Gastrocnemius medialis (tissue), 4 donors: Measurements from ENCODE around the gene CELSR1. TPM values are rescaled to one million over a fixed set of nuclear protein-coding genes. Genes with fewer than 3 reads are reported as not detected.

Experiments
- ATAC-seq, 2 donors: fragments of 150-250 bp; one replicate each; pipeline ENCODE4 v1.9.1; 2016
- DNase-seq, 2 donors: peaks; one replicate each; pipeline ENCODE4 v3.0.0-alpha.2; 2019
- H3K27ac ChIP-seq, 4 donors: fragments of 200-600 bp; sonication (generic); 1 replicate in 1 of 4; 2 replicates in 3 of 4; pipeline ENCODE4 v1.5.1; 2016 to 2018; ENCODE audit warnings: mild to moderate bottlenecking in 2 of 4, moderate library complexity in 1 of 4
- H3K27me3 ChIP-seq, 3 donors: fragments of 200-600 bp; sonication (generic) in 2 of 3; 1 replicate in 1 of 3; 2 replicates in 2 of 3; pipeline versions ENCODE4 v1.5.1 to v1.6.0; 2016 to 2019; ENCODE audit warnings: mild to moderate bottlenecking in 1 of 3, moderate library complexity in 1 of 3
- H3K36me3 ChIP-seq, 2 donors: fragments of 200-600 bp; sonication (generic) in 1 of 2; one replicate each; pipeline ENCODE4 v1.5.1; 2017 to 2018
- H3K4me1 ChIP-seq, 2 donors: fragments of 200-600 bp; sonication (generic) in 1 of 2; one replicate each; pipeline ENCODE4 v1.5.1; 2016 to 2017; ENCODE audit warnings: mild to moderate bottlenecking in 2 of 2
- H3K4me3 ChIP-seq, 4 donors: fragments of 200-600 bp; sonication (generic) in 3 of 4; 1 replicate in 1 of 4; 2 replicates in 3 of 4; pipeline ENCODE4 v1.5.1; 2016 to 2019; ENCODE audit warnings: mild to moderate bottlenecking in 2 of 4
- H3K9me3 ChIP-seq, 3 donors: fragments of 200-600 bp; sonication (generic) in 2 of 3; 1 replicate in 1 of 3; 2 replicates in 2 of 3; pipeline ENCODE4 v1.5.1; 2016 to 2019
- CTCF ChIP-seq, 5 experiments: fragments of 450-650 bp in 3 of 5; fragments of 200-600 bp in 2 of 5; sonication (generic) in 2 of 5; IDR thresholded peaks in 4 of 5; conservative IDR thresholded peaks in 1 of 5; 1 replicate in 4 of 5; 2 replicates in 1 of 5; pipeline ENCODE4 v1.5.1; 2016 to 2019; ENCODE audit warnings: antibody characterized with exemption in 5 of 5, mild to moderate bottlenecking in 3 of 5, moderate library complexity in 3 of 5
- POLR2A ChIP-seq, 2 donors: fragments of 450-650 bp; IDR thresholded peaks; one replicate each; pipeline ENCODE4 v1.6.1; 2017; ENCODE audit warnings: antibody characterized with exemption in 2 of 2, mild to moderate bottlenecking in 2 of 2, moderate library complexity in 2 of 2
- in situ Hi-C, 4 donors: fragments of 200-750 bp; cut with MboI; loops; one replicate each; pipeline versions ENCODE4 v1.15.0 to v1.8.0; 2017; ENCODE audit warnings: low sequenced_read_pairs in 4 of 4
- intact Hi-C: fragments of 100-400 bp; cut with DNase I; formaldehyde crosslinking; loops from one replicate; pipeline ENCODE4 v1.15.1; 2023; ENCODE audit warnings: low total_unique reads
- total RNA-seq, 4 donors: library from RNA; depleted of rRNA; stranded (reverse); fragments of >200 nt; gene quantifications; one replicate each; pipeline versions ENCODE4 v1.1.0 to v1.2.3, GENCODE V29; 2016

CELSR1 gene
- total RNA-seq, 4 donors from 2014 or later: 0.10 to 1.5 (median 0.87) TPM

DNA sequence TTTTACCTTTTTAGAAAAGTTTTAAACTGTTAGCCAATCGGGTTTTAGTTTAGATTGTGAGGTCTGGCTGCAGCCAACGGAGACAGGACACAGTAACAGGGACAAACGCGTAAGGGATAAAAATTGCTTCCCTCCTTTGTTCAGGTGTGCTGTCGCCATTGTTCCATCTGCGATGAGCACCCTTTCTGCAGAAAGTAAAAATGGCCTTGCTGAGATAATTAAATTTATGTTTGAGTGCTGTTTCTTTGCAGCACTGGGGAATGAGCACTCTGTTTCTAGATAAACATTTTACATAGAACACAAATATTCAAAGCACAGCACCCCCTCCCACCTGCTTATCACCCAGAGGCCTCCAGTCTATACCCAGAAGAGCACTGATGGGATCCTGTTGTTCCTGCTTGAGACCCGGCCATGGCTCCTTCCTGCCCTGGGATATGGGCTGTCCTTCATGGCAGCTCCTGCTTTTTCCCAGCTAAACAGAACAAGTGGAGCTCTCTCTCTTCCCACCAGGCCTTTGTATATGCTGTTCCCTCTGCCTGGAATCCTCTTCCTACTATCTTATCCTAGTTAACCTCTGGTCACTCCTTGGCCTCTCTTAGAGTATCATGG is 34.3 kb upstream of the CELSR1 start:
- no peak overlapping the region for H3K27ac ChIP-seq
- intact Hi-C loops: no loop called here
- TF ChIP-seq CTCF (IDR thresholded peaks at IDR 0.05 in 4 of 5, conservative IDR thresholded peaks at IDR 0.05 in 1 of 5) (no peak), POLR2A (IDR thresholded peaks at IDR 0.05) (no peak)
- no peak for ATAC-seq
- H3K27me3 ChIP-seq: no peaks in the 10 kb centered on the region
- H3K36me3 ChIP-seq: no peaks in the 10 kb centered on the region
- H3K4me1 ChIP-seq: peaks cover 3 to 8% of the 10 kb centered on the region in 2 donors
- H3K4me3 ChIP-seq: no peak overlapping the region
- no peak for DNase-seq
- peaks cover 0 to 4% (median 0%) of the 10 kb centered on the region in 3 donors for H3K9me3 ChIP-seq
- in situ Hi-C loops: loop anchor here in 2 of 4 donors (25.0 kb wide), 3 partner anchors 116 to 216 kb away; no protein-coding TSS in a partner anchor

DNA sequence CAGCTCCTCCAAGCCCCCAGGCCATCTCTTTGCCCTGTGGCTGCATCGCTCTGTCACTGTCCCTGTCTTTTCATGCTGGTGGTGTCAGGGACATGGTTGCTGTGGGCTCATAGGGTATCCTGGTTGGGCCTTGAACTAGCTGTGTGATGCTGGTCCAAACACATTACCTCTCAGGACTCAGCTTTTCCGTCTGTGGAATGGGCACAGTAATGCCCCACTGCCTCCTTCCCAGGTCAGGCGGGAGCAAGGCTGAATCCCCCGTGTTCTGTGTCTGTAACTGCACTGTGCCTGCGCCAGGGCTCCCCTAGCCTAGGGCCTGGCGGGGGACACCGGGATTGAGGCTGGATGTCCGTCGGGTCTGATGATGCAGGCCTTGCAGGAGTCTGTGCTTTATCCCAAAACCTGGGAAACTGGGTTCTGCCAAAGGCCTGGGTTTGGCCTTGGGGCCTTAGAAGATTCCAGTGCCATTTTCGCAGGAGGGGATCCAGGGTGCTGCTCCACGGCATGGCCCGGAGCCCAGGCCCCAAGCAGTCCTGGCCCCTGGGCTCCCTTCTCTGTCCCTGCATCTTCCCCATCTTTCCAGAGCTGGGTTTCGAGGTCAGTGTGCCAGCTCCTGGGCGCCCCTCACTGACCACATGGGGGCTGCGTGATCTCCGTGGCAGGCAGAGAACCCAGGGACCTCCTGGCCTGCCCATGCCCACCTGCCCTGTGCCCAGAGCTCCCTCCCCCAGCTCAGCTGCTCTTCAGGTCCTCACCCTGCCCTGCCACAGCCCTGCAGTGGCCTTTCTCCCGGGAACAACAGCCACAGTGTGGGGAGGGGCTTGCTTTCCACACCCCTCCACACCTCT is 32.7 kb upstream of the CELSR1 start:
- H3K9me3 ChIP-seq: peaks cover 0 to 4% (median 0%) of the 10 kb centered on the region in 3 donors
- no peak overlapping the region for H3K27ac ChIP-seq
- H3K4me1 ChIP-seq: peaks cover 0 to under 1% of the 10 kb centered on the region in 2 donors
- no peaks in the 10 kb centered on the region for H3K27me3 ChIP-seq
- DNase-seq: no peak
- intact Hi-C loops (no loop called here), in situ Hi-C loops (loop anchor here in 3 of 4 donors (10.0 to 25.0 kb wide), 4 partner anchors 117 to 235 kb away; no protein-coding TSS in a partner anchor)
- H3K36me3 ChIP-seq: no peaks in the 10 kb centered on the region
- H3K4me3 ChIP-seq: no peak overlapping the region
- no peak for ATAC-seq
- TF ChIP-seq CTCF (IDR thresholded peaks at IDR 0.05 in 4 of 5, conservative IDR thresholded peaks at IDR 0.05 in 1 of 5) (no peak), POLR2A (IDR thresholded peaks at IDR 0.05) (no peak)

DNA sequence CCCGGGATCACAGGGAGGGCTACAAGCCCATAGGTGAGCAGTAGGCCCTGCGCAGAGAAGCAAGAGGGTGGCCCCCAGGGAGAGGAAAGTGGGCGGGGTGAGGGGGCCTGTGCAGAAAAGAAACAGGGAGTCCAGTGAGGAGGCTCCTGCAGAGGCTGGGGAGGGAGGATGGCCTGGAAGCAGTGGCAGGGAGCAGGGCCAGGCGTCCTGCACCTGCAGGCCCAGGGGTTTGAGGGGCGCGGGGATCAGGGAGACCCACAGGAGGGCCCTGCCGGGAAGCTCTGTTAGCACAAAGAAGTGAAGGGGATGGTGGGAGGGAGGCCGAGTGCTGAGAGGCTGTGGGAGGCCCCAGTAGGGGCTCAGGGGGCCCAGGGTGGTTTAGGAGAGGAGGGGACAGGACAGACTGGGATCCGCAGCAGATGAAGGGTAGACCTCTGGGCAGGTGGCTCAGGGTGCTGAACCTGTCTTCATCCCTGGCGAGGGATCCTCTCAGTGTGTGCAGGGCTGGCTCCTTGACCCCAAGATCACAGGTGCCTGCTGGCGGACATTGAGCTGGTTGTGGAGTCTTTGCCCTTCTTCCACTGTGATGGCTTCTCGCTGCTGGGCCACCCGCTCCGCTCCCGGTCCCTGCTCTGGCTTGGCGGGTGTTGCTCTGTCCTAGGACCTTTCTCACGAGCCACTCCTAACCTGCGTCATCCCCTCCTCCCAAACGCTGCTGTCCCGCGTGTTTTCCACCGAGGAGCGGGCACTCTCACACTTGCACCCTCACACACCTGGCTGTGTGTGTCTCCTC is 31.8 kb upstream of the CELSR1 start:
- ATAC-seq: no peak
- in situ Hi-C loops (loop anchor here in 3 of 4 donors (10.0 to 25.0 kb wide), 4 partner anchors 118 to 236 kb away; no protein-coding TSS in a partner anchor), intact Hi-C loops (no loop called here)
- Histone ChIP-seq H3K36me3 (no peaks in the 10 kb centered on the region), H3K9me3 (peaks cover 0 to 4% (median 0%) of the 10 kb centered on the region in 3 donors), H3K27me3 (no peaks in the 10 kb centered on the region), H3K4me3 (no peak overlapping the region), H3K4me1 (no peaks in the 10 kb centered on the region), H3K27ac (no peak overlapping the region)
- TF ChIP-seq CTCF (IDR thresholded peaks at IDR 0.05 in 4 of 5, conservative IDR thresholded peaks at IDR 0.05 in 1 of 5) (no peak), POLR2A (IDR thresholded peaks at IDR 0.05) (no peak)
- DNase-seq: no peak

DNA sequence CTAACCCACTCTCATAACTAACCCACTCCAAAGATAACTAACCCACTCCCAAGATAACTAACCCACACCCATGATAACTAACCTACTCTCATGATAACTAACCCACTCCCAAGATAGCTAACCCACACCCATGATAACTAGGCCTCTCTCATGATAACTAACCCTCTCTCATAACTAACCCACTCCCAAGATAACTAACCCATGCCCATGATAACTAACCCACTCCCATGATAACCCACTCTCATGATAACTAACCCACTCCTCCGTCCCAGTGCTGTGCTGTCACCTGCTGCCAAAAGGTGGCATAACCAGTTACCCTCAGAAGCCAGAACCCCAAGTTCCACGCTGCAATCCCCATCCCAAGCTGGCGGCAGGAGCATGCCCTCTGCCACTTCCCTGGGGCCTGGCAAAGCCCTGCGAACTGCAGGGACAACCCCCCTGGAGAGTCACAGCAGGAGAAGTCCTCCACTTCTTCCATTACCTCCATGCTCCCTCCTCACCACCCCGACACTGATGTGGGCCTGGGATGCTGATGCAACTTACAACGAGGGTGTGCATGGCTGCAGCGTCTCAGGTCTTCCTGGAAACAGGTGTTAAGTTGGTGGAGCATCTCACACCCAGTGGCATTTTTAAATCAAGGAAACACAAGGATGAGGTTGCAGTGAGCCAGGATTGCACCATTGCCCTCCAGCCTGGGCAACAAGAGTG is 30.8 kb upstream of the CELSR1 start:
- Histone ChIP-seq H3K27me3 (no peaks in the 10 kb centered on the region), H3K27ac (no peak overlapping the region), H3K4me3 (no peak overlapping the region), H3K4me1 (peaks cover 5 to 6% of the 10 kb centered on the region in 2 donors), H3K9me3 (peaks cover 0 to 4% (median 0%) of the 10 kb centered on the region in 3 donors), H3K36me3 (no peaks in the 10 kb centered on the region)
- DNase-seq: no peak
- TF ChIP-seq POLR2A (IDR thresholded peaks at IDR 0.05) (no peak), CTCF (IDR thresholded peaks at IDR 0.05 in 4 of 5, conservative IDR thresholded peaks at IDR 0.05 in 1 of 5) (no peak)
- intact Hi-C loops: no loop called here
- in situ Hi-C loops: loop anchor here in 3 of 4 donors (10.0 to 25.0 kb wide), 4 partner anchors 119 to 237 kb away; no protein-coding TSS in a partner anchor
- ATAC-seq: no peak
